BJ (cell line): ENCODE results near the gene EPO. TPM values are rescaled to one million over a fixed set of nuclear protein-coding genes. Genes with fewer than 3 reads are reported as not detected.

Experiments used
- CTCF ChIA-PET: fragments of 350-600 bp; formaldehyde crosslinking; extraction: SDS; loops from one replicate; lab custom pipeline; 2021; ENCODE audit warnings: antibody characterized with exemption, inconsistent platforms; lab: Yijun Ruan, JAX
- POLR2A ChIA-PET: fragments of 300-600 bp; sonication (Branson Sonifier 250); formaldehyde crosslinking; extraction: SDS; loops from one replicate; lab custom pipeline; 2021; ENCODE audit warnings: antibody characterized with exemption; lab: Charles Lee
- DNase-seq: peaks from one replicate; pipeline ENCODE4 v3.0.0-alpha.2; 2011; ENCODE audit warnings: low read depth
- H3K27me3 ChIP-seq: 2 replicates; pipeline ENCODE4 v1.6.0; 2011; ENCODE audit warnings: low read length; ENCODE audit not compliant: control insufficient read depth, insufficient read depth
- H3K36me3 ChIP-seq: 2 replicates; pipeline ENCODE4 v1.5.1; 2011; ENCODE audit warnings: low read length; ENCODE audit not compliant: control insufficient read depth, insufficient read depth
- H3K4me3 ChIP-seq: 2 replicates; pipeline ENCODE4 v1.5.1; 2011; ENCODE audit warnings: low read depth, mild to moderate bottlenecking, control low read depth, low read length
- CTCF ChIP-seq: IDR thresholded peaks from 2 replicates; pipeline ENCODE4 v1.5.1; 2011; ENCODE audit warnings: low read depth, mild to moderate bottlenecking, control low read depth, inconsistent platforms, low read length, moderate library complexity; ENCODE audit not compliant: insufficient read depth
- polyA plus RNA-seq: library from polyadenylated mRNA; depleted of rRNA; stranded (reverse); fragments of >200 nt; gene quantifications from 2 replicates; pipeline ENCODE4 v1.2.3, GENCODE V29; 2011

Gene EPO
- polyA plus RNA-seq, 1 experiment: not detected

DNA sequence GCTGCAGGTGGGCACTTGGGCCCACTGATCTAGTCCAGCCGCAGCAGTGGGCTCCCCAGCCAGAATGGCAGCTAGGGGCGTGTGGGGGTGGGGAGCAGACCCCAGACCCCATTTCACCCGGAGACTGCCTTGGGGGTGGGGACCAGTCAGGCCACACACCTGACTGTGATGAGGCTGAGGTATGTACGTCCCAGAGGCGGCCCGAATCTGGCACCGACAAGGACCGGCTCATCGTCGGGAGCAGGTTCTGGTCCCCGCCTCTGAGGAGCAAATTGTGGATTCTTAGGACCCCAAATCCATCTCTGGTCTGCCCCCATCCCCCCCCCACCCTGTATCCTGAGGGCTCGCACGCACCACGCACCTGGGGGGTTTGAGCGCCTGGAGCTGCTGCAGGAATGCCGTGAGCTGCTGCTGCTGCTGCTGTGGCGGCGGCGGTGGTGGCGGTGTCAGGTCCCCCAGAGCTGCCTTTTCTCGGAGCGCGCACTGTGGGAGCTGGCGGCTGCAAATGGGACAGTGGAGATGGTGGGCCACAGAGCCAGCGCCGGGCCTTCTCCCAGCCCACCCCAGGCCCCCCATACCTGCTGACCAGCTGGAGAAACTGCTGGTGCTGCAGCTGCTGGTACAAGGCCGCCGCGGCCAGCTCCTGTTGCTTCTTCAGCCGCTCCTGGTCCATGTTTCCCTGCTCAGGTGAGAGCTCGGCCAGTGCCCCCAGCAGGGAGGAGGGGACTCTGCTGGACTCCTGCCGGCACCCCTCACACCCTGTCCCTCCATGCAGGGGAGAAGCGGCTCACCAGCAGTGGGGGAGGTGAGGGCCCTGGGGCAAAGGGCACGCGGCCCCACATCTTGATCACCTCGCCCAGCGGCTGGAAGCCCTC lies 36.4 kb upstream of the EPO start:
- no peak for DNase-seq
- Histone ChIP-seq H3K27me3 (no peaks in the 10 kb centered on the region), H3K36me3 (peaks cover 65% of the 10 kb centered on the region), H3K4me3 (no peak overlapping the region)
- CTCF ChIA-PET: interaction anchor here (0.6 to 10.3 kb wide), 5 partner anchors 7 to 692 kb away, joined by 3 to 110 read pairs (median 4); partner anchors contain the start of genes GIGYF1 and SLC12A9
- no peak for TF ChIP-seq CTCF
- POLR2A ChIA-PET: no interaction called here

GRCh38 chr7:100684534-100685042 lies 35.7 kb upstream of the EPO start:
- no peak for DNase-seq
- ChIA-PET CTCF (interaction anchor here (0.6 to 10.3 kb wide), 3 partner anchors 7 to 693 kb away, joined by 3 to 110 read pairs (median 4); partner anchors contain the start of gene GIGYF1), POLR2A (no interaction called here)
- peaks cover 64% of the 10 kb centered on the region for H3K36me3 ChIP-seq
- TF ChIP-seq CTCF: no peak
- no peaks in the 10 kb centered on the region for H3K27me3 ChIP-seq
- no peak overlapping the region for H3K4me3 ChIP-seq

DNA sequence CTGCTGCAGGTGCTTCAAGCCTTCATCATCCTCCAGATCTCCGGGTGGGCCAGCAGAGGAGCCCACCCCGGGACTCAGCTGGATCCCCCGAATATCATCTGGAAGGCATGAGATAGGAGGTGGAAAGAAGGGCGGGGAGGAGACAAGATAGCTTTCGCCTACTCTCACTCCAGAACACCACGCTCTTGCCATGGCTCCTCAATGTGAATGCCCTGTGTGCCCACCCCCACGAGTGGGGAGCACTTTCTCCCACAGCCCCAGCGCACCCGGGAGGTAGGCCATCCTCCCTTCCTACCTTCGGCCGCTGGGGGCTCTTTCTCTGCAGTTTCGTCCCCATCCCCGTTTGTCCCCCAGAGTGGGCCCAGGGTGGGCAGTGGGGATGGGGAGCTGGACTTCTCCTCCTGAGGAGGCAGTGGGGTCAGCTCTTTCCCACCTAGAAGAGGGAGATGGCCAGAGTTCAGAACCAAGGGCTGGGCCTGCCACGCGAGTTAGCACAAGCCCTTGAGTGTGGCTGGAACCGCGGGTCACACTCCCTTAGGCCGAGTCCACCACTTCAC lies 35.1 kb upstream of the EPO start:
- ChIA-PET CTCF (interaction anchor here (1.0 to 10.3 kb wide), 2 partner anchors 6 to 20 kb away, joined by 4 to 110 read pairs; partner anchors contain the start of gene GIGYF1), POLR2A (no interaction called here)
- no peak for DNase-seq
- TF ChIP-seq CTCF: no peak
- no peak overlapping the region for H3K4me3 ChIP-seq
- peaks cover 63% of the 10 kb centered on the region for H3K36me3 ChIP-seq
- no peaks in the 10 kb centered on the region for H3K27me3 ChIP-seq

DNA sequence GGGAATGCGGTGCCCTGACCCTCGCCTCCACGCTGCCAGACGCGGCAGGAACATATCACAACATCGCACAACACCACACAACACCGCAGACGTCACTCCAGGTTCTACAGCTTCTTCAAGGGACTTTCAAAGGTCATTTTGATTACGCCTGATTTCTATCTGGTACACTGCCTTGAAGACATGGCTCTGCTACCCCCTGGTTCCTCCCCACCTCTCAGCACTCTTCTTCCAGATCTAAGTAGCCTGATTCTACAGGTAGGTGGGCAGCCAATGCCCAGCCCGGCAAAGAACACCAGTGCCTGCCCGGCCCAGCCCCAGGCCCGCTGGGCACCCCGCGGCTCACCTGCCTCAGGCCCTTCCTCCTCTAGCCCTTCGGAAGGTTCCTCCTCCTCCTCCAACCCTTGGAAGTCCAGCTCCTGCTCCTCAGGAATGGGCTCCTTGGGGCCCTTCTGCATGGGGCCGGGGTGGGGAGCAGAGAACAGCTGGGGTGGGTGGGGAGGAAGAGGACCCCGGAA lies 34.6 kb upstream of the EPO start:
- CTCF ChIA-PET: interaction anchor here (1.0 to 10.3 kb wide), 3 partner anchors 6 to 123 kb away, joined by 4 to 162 read pairs (median 110); partner anchors contain the start of gene GIGYF1
- no peaks in the 10 kb centered on the region for H3K27me3 ChIP-seq
- no peak for TF ChIP-seq CTCF
- peaks cover 60% of the 10 kb centered on the region for H3K36me3 ChIP-seq
- POLR2A ChIA-PET: no interaction called here
- no peak for DNase-seq
- H3K4me3 ChIP-seq: no peak overlapping the region

GRCh38 chr7:100686201-100686821 lies 34.0 kb upstream of the EPO start:
- ChIA-PET POLR2A (no interaction called here), CTCF (interaction anchor here (9.0 kb wide), 1 partner anchor 124 kb away, joined by 162 read pairs; no protein-coding TSS in a partner anchor)
- DNase-seq: no peak
- no peak overlapping the region for H3K4me3 ChIP-seq
- peaks cover 56% of the 10 kb centered on the region for H3K36me3 ChIP-seq
- H3K27me3 ChIP-seq: no peaks in the 10 kb centered on the region
- no peak for TF ChIP-seq CTCF
